Stimulated activated CD4-positive, alpha-beta T cell treated with anti-CD3 and anti-CD28 coated beads, Interleukin-2, amount 100 ng/mL, for 48 hours (primary cell): Measurements from ENCODE around the gene CIZ1.
"Not testable (repeated sequence)": the region's sequence is repeated elsewhere in the genome, so short reads cannot be mapped to it uniquely, and the experiment has no call there.

Experiments
- DNase-seq, 2 donors: peaks; one replicate each; pipeline ENCODE4 v3.0.0-alpha.2; 2020

Gene CIZ1

DNA sequence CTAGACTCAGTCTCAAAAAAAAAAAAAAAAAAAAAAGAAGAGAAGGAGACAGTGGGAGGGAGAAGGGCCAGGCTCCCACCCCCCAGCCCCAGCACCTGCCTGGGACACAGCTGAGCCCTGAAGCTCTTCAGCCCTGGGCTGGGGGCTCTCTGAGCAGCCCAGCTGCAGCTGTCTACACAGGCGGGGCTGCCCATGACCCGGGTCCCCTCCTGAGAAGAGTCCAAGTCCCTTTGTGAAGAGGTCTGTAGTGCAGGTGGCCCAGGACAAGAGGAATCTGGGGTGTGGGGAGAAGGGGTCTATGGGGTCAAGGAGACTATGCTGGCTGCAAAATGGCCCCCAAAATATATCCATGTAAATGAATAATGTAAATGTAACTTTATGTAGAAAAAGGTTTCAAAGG is 48.8 kb downstream of the CIZ1 start:
- no peak for DNase-seq

DNA sequence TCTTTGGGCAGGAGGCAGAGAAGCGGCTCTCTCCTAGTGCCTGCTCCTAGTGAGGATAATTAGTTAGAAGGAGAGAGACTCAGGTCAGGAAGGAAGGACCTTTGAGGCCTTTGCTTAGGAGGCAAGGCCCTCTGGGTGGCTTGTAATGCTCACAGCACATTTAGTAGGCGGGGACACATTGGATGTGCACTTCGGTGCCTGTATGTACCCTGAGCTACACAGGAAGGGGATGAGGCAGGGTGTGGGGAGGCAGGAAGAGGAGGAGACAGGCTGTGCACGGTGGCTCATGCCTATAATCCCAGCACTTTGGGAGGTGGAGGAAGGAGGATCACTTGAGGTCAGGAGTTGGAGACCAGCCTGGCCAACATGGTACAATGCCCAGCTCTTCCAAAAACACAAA is 49.3 kb downstream of the CIZ1 start:
- DNase-seq = no peak

DNA sequence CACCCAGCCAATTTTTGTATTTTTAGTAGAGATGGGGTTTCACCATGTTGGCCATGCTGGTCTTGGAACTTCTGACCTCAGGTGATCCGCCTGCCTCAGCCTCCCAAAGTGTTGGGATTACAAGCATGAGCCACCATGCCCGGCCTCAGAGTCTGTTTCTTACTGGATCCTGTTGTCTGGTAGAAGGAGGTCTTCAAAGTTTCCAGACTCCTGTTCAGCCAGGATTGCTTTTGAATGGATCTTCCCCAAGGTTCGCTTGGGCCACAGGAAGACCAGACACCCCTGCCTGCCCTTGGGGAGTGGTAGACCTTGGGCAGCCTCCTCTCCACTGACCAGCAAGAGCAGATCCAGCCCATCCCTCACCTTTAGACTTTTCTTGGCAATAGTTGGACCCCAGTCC is 49.8 kb downstream of the CIZ1 start:
- DNase-seq = no peak

DNA sequence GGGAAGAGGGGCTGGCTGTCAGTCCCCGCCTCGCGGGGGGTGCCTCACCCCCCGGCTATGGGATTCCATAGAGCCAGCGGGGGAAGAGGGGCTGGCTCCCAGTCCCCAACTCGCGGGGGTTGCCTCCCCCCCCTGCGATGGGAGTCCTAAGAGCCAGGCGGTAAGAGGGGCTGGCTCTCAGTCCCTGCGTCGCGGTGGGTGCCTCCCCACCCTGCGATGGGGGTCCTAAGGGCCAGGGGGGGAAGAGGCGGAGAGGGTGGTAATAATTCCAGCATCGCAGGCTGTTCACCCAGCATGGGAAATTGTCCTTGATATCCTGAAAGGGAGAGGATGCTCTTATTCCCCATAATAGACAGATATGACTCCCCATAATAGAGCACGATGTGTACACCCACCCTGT is 51.8 kb downstream of the CIZ1 start:
- DNase-seq = no peak

DNA sequence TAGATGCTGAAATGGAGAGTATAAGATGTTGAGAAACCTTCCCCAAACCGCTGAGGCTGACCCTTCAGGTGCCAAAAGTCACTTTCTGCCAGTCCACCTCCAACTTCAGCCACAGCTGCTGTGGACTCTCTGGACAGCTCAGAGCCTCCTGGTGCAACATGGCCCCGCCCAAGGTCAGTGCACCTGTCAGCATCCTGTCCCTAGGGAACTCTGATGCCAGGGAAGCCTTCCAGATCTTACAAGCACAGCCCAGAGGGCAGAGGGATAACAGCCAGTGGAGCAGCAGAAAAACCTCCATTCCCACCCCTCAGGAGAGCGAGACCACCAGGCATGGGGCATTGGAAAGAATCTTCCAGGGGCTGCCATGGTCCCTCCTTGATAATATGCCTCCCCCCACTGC is 53.4 kb downstream of the CIZ1 start:
- DNase-seq = no peak

DNA sequence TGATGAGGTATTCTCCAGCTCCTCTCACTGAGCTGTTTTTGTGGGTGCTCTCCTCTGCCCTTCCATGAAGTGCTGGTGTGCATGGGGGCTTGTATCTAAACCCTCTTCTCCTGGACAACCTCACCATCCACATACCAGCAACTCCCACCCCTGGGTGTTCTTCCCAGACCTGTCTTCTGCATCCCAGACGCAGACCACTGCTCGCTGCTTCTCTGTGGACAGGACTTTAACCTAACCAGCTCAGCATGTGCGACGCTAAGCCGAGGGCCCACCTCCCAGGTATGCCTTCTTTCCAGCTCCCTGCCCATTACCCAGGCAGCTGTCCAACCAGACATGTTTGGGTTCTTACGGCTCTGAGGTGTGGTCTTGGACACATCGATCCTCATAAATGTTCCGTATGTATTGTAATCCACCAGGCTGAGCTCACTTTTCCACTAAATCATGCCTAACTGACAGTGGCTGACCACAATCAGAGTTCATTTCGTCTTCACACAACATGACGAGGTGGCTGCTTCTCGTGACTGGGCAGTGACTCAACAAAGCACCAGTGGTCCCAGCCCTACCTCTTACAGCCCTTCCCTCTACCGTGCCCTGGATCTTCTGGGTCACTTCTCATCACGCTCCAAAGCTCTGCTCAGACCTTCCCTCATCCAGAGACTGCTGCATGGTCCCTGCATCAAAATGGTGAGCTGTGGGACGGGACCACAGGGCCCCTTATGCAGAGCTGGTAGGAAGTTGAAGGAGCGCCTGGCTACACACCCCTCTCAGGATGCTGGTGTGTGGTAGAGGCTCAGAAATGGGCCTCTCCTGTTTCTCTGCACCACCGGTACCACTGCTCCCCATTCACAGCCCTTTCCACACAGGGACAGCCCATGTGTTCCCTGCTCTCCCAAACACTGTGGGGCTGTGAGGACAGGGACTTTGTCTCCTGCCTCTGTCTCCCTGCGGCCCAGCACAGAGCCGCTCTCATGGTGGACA is 54.3 kb downstream of the CIZ1 start:
- no peak for DNase-seq

DNA sequence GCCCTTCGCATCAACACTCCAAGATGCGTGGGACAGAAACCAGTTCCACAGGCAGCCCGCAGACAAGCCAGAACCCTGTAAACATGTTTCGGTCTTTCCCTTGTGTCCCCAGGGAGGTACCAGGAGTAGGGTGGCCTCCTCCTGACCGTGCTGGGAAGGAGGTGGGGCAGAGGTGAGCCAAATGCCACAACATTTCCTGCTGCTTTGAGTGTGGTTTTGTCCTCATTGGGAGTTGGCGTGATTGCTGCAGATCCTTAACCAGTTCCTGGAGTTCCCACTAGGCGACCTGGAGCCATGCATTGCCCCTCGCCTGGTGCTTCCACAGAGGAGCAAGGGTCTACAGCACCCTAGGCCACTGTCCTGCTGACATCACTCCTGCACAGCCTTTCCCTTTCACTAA is 55.8 kb downstream of the CIZ1 start:
- DNase-seq = not testable (repeated sequence)

DNA sequence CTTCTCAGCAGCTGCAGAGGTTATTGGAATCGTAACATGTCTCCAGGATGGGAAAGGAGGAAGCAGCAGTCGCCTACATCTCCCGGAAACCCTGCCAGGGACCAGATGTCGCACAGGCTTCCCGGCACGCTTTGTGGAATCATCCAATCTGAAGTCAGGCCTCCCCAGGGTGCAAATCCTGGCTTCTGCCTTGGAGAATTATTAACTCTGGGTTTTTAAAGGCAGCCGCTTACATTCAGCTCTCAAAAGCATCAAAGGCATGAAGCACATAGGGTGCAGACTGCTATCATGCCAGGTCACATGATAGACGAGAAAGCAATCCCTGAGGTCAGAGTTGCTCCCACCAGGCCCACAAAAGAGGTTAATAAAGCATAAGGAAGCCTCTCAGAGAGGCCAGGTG is 59.2 kb downstream of the CIZ1 start:
- DNase-seq = not testable (repeated sequence)

DNA sequence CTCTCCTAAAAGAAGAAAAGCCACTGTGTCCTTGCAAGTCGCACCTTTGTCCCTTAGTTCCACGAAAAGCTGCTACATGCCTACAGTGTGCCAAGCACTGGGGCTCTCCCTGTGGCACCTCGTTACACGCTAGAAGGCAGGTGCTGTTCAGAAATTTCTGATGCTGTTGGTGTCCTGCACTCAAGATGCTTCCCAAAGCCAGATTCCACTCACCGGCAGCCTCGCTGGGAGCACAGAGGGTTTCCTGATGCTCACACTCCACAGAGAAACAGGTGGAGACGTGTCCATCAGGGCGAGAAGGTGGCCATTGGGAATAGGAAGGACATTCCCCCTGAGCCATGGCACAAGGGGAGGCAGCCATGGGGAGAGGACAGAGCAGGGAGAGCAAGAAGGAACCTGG is 60.0 kb downstream of the CIZ1 start:
- DNase-seq = not testable (repeated sequence)

DNA sequence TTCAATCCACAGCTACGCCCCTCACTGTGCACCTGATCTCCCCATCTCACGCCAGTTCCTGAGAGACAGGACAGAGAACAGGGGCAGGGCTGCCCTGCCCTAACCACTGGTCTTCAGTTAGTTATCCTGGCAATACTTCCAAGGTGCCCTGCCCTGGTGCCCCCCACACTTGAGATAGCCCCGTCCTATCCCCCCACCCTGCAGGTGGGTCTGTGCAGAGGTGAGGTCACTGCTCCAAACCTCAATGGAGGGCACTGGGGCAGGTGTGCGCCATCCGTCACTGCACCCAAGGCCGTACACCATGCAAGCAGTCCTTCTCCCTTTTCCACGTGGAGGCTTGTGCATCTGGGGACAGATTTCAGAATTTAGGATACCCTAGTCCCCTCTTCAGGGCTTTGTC is 60.7 kb downstream of the CIZ1 start:
- DNase-seq = not testable (repeated sequence)

DNA sequence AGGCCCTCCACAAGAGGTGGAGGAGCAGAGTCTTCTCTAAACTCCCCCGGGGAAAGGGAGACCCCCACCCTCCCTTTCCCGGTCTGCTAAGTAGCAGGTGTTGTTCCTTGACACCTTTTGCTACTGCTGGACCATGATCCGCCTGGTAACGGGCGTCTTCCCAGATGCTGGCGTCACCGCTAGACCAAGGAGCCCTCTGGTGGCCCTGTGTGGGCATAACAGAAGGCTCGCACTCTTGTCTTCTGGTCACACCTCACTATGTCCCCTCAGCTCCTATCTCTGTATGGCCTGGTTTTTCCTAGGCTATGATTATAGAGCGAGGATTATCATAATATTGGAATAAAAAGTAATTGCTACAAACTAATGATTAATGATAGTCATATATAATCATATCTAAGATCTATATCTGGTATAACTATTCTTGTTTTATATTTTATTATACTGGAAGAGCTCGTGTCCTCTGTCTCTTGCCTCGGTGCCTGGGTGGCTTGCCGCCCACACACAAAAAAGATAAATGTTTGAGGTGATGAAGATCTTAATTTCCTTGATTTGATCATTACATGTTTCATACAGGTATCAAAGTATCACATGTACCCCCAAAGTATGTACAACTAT is 61.3 kb downstream of the CIZ1 start:
- peak; percentile 43 to 48 for DNase-seq

DNA sequence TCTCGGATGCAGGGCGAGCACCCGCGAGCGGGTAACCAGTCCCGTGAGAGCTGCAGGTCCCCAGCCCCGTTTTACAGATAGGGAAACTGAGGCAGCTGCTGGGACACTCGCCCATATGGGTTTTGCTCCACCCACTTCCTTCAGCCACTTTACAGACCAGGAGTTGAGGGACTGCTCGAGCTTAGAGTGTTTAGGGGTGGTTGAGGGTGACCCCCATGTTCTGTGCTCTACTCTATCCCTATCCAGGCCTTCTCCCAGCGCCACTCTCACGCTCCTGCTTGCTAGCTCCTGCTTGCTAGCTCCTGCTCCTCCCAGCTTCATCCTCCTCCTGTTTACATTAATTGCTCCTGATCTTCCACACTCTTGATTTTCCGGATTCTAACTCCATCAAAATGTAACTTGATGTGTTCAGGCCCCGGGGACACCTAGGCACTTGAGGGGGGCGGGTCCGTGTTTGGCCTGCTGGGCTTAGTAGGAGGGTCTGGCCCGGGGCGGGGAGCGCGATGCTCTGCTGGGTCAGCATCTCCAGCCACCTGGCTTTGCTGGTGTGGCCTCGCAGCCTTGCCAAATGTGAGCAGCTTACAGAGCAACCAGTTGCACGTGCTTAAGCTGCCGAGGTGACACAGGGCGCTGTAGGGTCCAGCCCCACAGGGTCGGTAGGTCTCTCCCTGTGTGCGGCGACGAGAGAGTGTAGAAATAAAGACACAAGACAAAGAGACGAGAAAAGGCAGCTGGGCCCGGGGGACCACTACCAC is 62.4 kb downstream of the CIZ1 start:
- no peak for DNase-seq

DNA sequence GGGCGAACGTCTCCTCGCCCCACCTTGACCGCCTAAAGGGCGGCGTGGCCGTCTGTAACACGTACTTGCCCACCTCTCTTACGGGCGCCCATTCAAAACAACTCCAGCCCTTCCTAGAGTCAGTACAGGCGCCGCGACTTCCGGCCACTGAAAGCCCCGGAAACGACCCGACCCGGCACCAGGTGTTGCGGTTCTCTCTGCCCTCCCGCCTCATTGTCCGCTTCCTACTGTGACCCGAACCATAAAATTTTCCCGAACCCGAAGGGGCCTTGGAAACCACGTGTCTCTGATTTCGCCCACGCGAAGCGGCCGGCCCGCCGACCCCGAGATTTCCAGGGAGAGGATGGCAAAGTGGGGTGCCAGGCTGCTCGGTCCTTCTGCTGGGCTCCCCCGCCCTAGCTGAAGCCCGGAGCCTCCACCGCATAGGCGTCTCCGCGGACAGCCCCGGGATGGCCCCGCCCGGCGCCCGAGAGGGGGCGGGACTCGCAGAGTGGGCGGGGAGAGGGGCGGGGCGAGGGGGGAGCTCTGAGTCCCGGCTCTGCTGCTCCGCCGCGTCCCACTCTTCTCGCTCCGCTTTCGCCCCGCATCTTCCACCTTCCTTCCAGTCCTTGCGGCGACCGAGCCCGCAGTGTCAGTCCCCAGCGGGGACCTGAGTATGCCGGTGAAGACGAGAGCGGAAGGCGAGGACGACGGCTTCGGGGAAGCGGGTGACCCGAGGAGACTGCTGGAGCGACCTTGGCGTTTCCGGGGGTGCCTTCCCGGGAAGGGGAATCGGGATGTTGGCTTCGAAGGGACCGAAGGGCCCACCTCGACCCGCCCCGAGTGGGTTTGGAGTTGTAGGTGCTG is 63.2 kb downstream of the CIZ1 start:
- DNase-seq = peak; percentile 71 to 79

DNA sequence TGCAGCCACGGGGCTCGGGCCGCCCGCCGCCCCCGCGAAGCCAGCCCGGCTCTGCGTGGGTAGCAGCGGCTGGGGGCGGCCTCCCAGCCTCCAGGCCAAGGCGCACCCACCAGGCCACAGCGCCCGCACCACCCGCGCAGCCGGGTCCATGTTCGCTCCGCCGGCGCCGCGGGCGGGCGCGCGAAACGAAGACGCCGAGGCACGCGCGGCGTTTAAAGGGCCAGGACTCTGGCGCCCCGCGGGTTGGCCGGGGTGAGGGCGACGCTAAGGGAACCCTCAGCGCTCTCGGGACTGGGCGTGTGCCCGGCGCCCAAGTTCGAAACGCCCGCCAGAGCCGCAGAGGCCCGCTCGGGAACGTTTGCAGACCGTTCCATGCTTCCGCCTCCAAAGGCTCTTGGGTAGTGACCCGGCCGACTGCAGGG is 63.8 kb downstream of the CIZ1 start, which contains the start of gene PTGES2:
Gene PTGES2, minus strand, starts transcription at position 162 of the 422 bp plus-strand sequence. Its CDS starts 12 bp downstream, at position 150.
- peak; percentile 71 to 73 for DNase-seq

DNA sequence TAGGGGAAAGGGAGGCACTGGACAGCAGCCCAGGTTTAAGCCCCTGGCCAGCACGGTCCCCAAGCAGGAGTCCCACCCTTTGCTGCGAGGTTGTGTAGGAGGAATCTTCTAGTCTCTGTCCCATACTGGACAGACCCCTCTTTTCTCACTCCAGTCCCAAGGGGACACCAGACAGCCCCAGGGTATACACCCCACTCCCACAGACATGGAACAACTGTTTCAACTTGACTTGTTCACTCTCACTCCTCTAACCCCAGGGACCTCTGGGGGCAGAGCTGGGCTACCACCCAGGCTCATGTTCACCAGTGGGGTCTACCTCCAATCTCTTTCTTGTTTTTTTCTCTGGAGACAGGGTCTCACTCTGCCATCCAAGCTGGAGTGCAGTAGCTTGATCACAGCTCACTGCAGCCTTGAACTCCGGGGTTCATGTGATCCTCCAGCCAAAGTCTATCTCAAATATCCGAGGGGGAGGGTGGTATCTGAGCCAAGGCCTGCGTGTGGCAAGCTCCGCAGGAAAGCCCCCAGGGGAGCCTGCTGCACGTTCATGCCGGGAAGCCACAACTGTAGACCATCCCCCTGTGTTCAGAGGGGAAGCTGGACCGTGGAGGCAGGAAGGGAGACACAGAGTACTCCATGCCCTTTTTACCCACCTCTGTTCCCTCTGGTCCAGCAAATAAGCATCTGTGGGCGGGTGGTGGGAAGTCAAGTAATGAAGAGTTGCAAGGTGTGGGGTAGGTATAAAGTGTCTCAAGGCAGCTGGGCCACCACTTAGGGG is 65.6 kb downstream of the CIZ1 start:
- no peak for DNase-seq

DNA sequence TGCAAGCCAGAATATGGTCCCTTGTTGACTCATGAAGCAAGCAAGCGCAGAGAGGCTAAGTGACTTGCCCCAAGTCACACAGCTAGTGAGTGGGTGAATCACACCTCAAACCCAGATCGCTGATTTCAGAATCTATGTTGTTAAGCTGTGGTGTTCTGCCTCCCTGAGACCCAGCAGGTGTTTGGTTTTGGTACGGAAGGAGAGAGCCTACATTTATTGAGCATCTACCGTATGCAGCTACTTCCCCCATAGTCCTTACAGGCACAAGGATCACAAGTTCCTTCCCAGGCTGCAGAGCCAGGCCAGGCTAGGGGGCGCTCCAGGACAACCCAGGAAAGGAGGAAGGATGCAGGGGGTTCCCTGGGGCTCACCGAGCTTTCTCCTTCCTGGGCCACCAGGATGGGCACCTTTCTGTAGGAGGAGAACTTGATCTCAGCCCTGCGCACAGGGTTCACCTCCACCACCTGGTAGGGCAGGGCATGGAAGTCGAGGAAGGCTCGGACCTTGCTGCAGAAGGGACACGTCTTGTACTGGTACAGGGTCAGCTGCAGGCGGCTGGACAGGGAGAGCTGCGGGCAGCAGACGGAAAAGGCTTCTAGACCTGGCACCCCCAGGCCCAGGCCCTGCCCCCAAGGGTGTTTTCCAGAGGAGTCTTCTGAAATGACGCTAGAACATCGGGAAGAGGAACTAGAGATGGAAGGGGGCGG is 66.3 kb downstream of the CIZ1 start:
- DNase-seq = peak in 1 of 2 donors; percentile 44

DNA sequence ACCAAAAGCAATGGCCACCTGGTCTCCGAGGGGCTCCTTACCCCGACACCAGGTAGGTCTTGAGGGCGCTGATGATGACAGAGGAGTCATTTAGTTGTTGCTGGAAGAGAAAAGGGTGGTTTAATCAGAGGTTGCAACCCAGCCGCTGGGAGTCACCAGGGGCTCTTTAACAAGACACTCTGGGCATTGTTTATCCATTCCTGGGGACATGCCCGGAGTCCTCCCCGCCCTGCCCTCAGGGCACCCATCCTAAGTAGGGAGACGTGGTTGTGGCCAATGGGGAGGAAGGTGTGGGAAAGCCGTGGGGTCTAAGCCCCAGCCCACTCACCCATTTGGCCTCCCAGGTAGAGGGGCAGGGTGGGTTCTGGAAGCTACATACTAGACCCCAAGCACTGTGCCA is 66.9 kb downstream of the CIZ1 start:
- no peak for DNase-seq

DNA sequence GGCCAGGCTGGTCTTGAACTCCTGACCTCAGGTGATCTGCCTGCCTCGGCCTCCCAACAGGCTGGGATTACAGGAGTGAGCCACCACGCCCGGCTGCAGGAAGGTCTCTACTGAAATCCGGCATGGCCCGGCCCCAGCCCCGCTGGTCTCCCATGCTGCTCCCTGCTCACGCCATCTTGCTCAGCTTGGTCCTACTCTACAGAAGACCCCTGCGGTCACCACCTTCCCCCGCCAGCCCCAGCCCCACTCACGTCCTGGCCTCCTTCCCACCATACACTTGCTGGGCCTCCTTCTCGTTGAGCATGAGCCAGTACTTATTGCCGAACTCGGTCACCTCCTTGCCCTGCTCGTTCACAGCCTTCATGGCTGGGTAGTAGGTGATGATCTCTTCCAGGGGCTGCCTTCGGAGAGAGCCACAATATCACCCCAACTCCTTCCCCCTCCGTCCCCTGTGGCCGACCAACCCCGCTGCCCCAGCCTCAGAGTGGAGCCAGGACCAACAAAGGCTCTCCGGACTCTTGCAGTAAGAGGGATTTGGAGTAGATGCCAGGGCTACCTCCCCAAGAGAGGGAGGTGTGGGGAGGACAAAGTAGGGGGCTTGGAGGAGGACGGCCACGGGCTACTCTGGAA is 67.8 kb downstream of the CIZ1 start:
- no peak for DNase-seq

DNA sequence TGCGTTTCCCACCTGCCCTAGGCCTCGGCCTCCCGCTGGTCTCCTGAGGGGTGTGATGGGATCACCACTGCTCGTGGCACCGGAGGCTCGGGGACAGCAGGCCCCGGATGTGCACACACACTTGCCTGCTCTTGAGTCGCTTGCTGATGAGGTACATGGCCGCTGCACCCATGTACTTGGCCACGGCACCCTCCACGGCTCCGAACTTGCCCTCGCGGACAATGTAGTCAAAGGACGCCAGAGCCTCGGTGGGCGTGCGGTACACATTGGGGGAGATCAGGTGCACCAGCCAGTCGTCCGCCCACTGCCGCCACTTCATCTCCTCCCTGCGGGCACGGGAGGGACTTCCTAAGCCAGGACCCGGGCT is 68.6 kb downstream of the CIZ1 start:
- no peak for DNase-seq
